ENCODE measurements around the gene FHIT.

GRCh38 chr3:60240492-60240891 is 1010.8 kb downstream of the FHIT start:
- TF ChIP-seq CTCF (IDR thresholded peaks at IDR 0.05 in 4 of 5, conservative IDR thresholded peaks at IDR 0.05 in 1 of 5) (no peak), POLR2A (IDR thresholded peaks at IDR 0.05) (no peak)
